HG03280 (cell line): ENCODE results near the gene ACOXL.

Experiments
- ATAC-seq: cut with Tn5 transposase; IDR thresholded peaks from one replicate; pipeline ENCODE4 v1.9.1; 2021; ENCODE audit warnings: mild to moderate bottlenecking, moderate library complexity; ENCODE audit not compliant: unreplicated experiment

The ACOXL gene

DNA sequence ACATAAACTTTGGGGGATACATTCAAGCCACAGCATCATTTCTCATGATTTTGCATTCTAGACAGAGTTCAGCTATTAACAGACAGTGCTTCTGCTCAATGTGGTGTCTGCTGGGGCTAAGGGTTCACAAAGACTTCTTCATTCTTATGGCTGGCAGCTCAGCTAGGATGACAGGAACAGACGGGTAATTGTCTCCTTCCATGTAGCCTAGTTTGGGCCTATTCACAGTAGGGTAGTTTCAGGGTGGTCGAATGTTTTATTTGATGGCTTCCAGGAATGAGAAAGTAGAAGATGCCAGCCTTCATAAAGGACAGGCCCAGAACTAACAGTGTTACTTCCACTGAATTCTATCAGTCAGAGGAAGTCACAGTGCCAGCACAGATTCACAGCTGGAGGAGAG is 362.3 kb downstream of the ACOXL start:
- ATAC-seq = no peak

DNA sequence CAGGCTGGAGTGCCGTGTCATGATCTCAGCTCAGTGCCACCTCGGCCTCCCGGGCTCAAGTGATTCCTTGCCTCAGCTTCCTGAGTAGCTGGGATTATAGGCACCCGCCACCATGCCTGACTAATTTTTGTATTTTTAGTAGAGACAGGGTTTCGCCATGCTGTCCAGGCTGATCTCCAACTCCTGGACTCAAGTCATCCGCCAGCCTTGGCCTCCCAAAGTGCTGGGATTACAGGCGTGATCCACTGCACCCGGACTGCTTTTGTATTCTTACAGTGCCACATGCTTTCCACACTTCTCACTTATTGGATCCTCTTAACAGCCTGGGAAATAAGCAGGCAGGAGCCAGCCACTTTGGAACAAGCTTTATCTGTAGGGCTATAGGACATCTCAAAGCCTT is 363.1 kb downstream of the ACOXL start:
- ATAC-seq = no peak

DNA sequence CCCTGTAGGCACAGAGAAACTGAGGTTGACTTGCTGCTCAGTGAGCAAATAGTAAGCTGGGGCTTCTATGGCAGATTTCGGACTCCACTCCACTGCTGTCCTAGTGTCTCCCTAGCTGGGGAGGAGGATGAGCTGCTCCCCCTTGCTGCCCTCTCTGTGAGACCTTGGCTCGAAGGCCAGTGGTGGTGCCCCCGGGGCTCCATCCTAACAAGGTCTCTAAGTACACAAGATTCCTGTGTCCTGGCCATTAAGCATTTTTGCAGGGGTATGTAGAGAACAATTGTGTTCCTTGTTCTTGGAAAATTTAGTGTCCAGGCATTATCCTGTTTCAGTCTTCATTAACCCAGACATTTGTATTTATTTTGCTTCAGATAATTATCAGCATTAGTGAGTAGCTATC is 367.0 kb downstream of the ACOXL start:
- ATAC-seq = no peak

DNA sequence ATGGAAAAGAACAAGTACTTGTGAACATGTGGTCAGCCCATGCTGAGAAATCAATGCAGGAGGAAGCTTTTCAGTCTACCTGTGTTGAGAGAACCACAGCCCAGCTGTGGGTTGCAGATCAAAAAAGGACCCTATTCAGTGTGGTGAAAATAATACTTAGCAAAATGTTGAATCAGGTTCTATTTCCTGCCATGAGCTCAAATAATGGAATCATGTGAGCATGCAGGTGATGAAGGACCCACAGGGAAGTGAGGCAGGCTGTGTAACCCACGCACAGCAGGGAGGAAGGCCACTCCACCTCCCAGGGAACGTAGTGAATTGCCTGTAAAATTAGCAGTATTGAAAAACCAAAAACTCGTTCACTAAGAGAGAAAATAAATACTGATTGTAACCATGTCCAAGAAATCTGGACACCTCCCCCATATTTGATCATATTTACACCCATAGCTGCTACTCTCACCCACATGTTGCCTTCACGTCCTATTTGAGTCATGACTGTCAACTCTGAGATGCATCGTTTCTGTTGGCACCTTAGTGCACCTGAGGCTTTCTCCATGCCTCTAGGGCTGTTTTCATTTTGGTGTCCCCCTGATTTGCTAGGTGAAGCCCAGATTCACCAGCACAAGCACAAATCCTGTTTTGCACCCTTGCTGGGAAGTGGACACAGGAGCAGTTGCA is 367.9 kb downstream of the ACOXL start:
- peak; percentile 40 for ATAC-seq

DNA sequence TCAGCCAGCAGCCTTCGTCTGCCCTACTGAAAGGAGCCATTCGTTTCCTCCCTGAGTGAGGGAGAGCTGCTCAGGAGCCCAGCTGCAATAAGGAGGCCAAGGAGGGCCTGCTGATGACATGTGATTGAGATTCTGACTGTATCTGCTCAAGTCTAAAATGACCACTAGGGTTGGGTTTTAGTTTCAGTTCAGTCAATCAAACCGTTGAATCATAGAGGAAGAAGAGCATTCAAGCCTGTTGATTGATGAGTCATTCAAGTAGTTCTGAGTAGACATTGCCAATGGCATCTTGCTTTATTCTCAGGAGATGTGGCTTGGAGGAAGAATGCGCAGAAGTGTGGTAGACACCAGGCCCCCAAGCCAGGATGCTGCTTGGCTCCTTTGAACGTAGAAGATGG is 368.4 kb downstream of the ACOXL start:
- ATAC-seq = peak; percentile 79

DNA sequence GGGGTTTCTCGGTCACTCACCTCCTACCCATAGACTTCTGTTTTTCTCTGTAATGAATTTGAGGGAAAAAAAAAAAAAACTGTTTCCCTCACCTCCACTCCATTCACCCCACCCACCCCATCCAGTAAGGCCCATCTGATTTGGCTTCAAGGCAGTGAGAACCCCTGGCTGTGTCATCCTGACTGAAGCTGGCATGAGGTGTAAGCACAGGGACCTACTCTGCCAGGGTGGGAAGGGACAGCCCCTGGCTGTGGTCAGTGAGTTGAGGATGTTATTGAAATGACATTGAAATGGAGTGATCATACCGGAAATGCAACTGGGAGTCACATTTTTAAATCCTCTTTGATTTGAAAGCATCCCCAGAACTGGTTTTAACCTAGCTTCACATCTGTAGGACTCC is 369.2 kb downstream of the ACOXL start:
- no peak for ATAC-seq

DNA sequence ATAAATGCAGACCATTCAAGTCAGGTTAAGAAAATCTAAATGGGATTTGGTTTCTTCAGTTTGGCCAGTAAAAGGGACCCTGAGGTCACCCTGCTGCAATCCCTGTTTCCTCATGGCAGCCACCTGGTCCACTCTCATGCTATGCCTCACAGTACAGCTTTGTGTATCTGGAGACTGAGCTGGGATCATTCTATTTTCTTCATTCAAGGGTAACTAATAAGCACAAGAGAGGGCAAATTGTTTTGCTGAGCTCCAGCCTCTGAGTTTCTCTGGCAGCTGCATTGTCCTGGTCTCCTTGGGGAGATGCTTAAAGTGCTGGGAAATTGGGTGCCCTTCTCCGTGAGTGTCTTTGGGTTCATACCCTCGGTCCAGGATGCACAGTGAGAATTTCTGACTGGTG is 369.8 kb downstream of the ACOXL start:
- no peak for ATAC-seq

DNA sequence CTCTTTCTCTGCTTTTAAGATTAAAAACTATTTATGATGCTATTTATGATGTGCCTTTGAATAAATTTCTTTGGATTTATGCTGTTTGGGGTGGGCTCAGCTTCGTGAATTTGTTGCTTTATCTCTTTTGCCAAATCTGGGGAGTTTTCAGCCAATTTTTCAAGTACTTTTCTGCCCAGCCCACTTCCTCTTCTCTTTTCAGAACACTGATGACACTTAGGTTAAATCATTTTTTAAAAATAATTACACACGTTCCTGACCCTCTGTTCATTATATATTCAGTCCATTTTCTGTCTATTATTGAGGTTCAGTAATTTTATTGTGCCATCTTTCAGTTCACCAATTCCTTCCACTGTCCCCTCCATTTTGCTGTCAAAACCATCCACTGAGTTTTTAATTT is 373.6 kb downstream of the ACOXL start:
- ATAC-seq = no peak

DNA sequence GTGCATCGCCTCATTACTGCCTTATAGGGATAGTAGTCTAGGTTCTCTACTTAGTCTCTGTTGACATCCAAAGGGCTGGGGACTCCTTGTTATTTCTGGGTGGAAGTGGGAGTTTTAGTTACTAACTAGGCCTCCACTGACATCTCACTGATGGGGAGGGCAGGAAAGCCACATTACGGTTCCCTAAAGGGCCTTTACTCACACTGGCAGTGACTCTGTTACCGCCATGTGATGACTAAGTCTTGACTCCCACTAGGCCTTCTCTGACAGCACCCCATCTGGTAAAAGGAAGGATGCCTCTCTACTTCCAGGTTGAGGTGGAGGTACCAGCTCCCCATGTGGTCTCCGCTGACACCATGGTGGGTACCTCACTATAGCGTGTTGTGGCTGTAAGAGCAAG is 374.3 kb downstream of the ACOXL start:
- no peak for ATAC-seq

DNA sequence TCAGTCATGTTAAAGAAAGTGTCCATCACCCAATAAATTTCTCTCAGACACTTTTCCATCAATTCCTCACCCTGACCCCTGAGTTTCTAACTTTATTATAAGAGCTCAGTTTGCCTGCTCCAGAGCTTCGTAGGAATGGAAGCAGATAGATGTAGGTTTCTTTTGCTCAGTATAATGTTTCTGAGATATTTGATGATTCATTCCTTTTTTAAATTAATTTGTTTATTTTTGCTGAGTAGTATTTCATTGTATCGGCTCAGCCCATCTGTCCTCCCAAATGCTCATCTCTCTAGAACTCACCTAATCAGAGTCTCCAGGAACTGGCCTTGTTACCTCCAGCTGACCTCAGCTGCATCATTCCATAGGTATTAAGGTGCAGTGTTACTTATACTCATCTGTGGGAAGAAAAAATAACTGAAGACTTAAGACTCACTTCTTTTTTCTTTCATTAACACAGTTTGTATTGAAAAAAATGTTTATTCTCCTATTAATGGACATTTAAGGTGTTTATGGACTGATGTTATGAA is 376.4 kb downstream of the ACOXL start:
- ATAC-seq = no peak

DNA sequence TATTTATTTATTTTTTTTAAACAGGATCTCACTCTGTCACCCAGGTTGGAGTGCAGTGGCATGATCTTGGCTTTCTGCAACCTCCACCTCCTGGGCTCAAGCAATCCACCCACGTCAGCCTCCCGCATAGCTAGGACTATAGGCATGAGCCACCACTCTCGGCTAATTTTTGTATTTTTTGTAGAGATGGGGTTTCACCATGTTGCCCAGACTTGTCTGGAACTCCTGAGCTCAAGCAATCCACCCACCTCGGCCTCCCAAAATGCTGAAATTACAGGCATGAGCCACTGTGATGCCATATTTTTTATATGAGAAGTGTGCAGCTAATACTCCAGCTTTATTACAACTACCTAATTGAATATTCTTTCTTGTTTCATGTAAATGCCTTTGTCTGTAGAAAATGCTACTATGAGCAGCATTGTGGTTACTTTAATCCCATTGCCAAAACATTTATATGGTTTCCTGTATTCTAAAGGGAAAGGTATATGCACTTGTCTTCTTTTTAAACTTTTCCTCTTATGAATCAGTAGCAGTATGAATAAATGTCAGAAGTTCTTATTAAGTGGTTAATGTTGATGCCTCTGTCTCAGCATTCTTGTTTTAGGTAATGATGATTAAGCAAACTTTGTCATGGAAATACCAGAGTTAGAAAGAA is 378.9 kb downstream of the ACOXL start:
- ATAC-seq = no peak

DNA sequence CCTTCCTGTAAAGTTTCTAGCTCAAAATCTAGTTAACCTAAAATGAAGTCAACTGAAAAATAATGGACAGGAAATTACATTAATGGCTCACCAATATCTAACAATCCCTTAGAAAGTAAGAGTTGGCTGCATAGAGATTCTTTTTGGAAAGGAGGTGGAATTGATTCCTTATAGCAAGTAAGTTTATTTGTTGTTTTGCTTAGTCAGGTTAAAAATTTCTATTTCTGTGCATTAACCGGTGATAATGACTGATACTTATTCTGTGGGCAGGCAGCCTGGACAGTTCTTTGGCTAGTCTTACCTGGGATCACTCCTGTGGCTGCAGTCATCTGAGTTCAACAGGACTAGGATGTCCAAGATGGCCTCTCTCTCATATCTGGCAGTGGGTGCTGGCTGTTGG is 381.5 kb downstream of the ACOXL start:
- ATAC-seq = no peak

DNA sequence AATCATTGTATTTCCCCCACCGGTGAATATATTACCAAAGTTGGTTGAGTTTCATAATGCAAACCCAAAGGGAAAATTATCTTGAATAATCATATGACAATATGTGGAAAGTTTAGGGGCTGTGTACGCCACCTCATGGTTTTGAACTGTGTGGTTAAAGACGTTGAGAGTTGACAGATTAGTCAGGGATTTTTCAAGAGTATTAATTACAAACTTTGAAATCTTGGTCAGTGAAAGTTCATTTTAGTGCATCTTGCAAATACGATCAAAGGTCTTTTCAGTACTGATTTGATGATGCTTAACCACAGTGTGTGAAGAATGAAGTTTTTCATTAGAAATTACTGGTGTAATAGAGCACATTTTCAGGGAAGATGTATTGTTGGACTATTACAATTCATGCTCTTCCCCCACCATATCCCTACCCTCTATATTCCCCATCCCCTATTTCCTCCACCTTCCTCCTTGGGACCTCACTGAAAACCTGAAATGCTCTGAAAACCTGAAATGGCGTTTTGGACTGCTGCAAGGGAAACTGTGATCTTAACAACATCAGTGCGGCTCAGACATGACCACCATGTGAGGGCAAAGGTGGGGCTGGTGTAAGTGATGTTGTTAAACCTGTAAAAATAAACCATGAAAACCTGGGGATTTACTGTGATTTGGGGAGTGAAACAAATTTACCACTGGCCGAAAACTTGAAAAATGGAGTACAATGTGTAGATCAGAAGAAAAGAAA is 383.8 kb downstream of the ACOXL start:
- no peak for ATAC-seq

DNA sequence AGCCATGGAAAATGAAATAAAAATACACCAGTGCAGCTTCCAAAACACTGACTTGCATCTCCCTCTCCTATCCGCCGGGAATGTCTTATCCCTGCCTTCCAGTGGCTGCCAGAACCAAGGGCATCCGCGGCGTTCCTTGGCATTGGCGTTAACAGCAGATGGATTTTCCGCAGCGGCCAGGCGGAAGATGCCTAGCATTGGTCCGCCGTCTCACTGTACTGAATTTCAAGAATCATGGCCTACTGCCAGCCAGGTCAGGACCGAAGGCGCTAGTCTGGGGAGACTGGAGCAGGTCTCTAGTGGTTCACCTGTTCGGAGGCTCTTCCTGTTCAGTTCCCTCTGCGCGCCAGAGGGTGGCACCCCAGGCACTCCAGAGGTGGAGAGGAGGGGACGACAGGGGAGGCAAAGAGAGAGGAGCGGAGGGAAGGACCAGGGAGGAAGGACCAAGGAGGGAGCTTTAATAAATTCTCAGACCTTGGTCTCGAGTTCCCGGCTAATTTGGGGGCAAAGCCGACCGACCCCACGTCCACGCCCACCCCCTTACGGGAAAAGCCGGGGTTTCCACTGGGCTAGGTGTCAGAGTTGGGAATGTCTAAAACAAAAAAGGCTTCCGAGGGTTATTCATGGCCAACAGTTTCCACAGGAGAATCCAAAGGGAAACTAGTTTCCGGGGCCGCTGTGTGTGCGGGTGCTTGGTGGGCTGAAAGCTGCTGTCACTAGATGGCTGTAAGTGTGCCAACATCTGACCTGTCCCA is 384.6 kb downstream of the ACOXL start:
- peak; percentile 16 for ATAC-seq

DNA sequence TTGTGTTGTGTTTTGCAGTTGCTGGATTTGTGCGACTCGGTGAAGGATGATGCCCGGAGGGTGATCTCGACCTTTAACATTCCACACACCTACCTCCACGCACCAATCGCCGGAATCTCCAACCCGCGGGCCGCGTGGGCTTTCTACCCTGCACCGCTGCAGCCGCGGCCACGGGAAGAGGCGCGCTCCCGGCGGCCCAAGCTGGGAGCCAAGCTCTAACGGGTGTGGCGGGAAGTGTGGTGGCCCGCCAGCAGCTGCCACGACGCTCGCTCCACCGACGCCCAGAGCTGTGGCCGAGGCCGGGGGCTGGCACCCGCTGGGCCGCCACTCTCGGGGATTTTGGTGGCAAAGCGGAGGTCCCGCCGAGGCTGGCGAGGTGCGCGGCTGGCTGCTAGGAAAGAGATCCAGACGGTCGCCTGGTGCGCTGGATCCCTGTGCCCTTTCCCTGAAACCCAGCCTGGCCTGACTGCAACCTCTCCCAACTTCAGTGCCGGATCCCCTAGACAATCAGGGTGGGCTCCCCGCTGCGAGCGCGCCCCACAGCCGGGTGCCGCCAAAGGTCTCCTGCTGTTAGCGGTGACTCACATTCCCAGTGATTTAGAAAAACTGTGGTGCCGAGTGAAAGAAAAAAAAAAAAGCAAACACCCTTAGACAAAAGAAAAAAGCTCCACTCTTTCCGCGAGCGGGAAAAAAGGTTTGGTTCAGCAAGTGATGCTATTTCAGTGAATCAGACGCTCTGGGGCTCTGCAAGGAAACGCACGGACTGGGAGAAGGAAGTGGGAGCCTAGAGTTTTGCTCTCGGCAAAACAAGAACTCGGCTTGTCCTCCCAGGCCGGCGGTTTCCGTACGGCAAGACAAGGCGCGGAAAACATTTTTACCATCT is 385.5 kb downstream of the ACOXL start:
- ATAC-seq = no peak

DNA sequence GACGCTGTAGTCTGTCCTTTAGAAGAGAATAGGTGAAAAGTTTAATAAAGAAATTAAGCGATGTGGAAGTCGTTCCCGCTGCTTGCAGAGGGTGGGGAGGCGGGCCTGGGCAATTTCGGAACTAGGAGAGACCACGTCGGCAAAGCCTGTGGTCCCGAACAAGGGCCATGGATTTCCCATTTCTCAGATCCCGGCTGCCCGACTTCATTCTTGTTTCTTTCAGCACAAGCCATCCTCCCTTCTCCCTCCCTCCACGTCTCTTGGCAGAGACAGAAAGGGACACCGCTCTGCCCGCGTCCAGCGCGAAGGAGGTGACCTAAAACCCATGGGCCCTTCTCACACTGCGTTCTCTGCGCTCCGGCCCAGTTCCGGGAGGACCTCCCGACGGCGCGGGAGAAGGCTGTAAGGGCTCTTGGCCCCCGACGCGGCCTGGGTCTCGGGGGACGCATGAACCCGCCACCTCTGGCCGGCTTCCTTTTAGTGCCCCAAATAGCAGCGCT is 386.2 kb downstream of the ACOXL start:
- no peak for ATAC-seq

DNA sequence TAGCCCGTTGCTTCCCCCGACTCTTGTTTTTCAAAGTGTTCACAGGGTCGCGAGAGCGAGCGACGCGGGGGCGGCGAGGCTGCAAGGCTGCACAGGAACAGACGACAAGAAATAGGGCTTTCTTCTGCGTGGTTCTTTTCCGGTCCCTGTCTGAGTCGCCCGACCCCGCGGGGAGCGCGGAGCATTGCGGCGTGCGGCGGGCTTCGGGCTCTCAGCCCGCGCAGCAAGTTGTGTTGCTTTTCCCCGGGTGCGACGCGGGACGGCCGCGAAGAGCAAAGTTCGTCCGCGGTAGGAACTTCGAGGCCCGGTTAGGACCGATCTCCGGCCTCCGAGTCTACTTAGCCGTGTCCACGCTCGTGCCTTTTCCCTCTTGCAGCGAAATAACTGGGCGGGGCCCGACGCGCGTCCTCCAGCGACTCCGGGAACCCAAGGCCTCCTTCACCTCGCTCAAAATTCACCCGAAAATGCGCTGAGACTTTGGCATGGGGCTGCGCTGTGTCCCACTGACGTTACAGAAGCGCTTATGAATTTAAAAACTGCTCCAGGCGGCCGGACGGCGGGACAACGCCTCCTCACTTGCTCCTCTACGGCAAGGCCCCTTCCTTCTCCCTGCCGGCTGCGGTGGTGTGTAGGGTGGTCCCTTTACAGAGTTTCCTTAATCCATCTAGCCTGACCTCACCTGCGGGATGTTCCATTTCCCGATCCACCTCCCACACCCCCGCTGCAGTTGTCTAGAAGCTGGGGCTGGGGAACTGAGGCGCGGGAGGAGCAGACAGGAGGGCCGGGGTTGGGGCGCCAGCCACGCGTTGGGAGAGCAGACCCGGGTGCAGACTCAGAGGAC is 386.8 kb downstream of the ACOXL start:
- no peak for ATAC-seq

DNA sequence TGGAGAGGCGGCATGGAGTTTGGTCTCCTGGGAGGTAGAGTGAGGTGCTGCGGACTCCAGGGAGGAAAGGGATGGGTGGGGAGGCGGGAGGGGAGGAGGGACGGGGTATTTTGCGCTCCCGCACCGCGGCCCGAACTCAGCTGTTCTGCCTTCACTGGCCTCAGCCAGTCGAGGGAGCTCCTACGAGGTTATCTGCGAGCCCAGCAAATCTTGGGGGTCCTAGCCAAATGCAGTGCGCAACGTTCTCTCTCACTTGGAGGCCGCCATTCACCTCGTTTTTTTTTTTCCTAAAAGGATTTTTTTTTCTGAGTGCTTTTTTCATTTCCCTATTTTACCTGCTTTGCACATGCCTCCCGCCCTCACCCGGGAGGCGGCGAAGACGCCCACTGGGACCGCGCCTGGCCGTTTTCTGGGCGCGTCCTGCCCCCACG is 387.5 kb downstream of the ACOXL start:
- ATAC-seq = no peak
